K562 (cell line): Measurements from ENCODE around the gene CERS6.
"Not testable (repeated sequence)": the region's sequence is repeated elsewhere in the genome, so short reads cannot be mapped to it uniquely, and the experiment has no call there.

Experiments
- ARHGAP35 ChIP-seq: fragments of 450-650 bp; IDR thresholded peaks from 2 replicates; pipeline ENCODE4 v1.6.1; 2018; ENCODE audit not compliant: partially characterized antibody
- E2F5 ChIP-seq: sonication (generic); formaldehyde crosslinking; IDR thresholded peaks from 2 replicates; pipeline ENCODE4 v1.8.0; 2022; ENCODE audit warnings: mild to moderate bottlenecking, missing genetic modification reagents
- HMG20B ChIP-seq: fragments of 250-450 bp; sonication (Bioruptor Pico); IDR thresholded peaks from 2 replicates; pipeline ENCODE4 v1.5.0; 2021; ENCODE audit warnings: mild to moderate bottlenecking
- KAT7 ChIP-seq: sonication (generic); formaldehyde crosslinking; IDR thresholded peaks from 2 replicates; pipeline ENCODE4 v1.8.0; 2022; ENCODE audit warnings: missing genetic modification reagents, mild to moderate bottlenecking, borderline replicate concordance
- MBD2 ChIP-seq: sonication (generic); IDR thresholded peaks from 2 replicates; pipeline ENCODE4 v1.6.1; 2016; ENCODE audit warnings: low read depth, borderline replicate concordance
- NR2F6 ChIP-seq: fragments of 450-650 bp; formaldehyde crosslinking; IDR thresholded peaks from 2 replicates; pipeline ENCODE4 v1.4.0; 2020; ENCODE audit warnings: mild to moderate bottlenecking
- POLR2A ChIP-seq: fragments of 450-650 bp; conservative IDR thresholded peaks from 2 replicates; pipeline ENCODE4 v1.6.1; 2016
- REST ChIP-seq, 2 experiments: fragments of 450-650 bp; formaldehyde crosslinking in 1 of 2; IDR thresholded peaks; 2 replicates each; pipeline versions ENCODE4 v1.4.0 to v1.6.1; 2014 to 2020; ENCODE audit warnings: mild to moderate bottlenecking in 2 of 2, borderline replicate concordance in 1 of 2, low read depth in 1 of 2
- THRA ChIP-seq: fragments of 450-650 bp; IDR thresholded peaks from 2 replicates; pipeline ENCODE4 v1.6.1; 2017; ENCODE audit warnings: mild to moderate bottlenecking, moderate library complexity
- TF ChIP-seq, protein P1 (sequence below), 2 experiments: IDR thresholded peaks; 2 replicates each; pipeline ENCODE4 v1.6.1; 2012; ENCODE audit warnings: improper control_type of control experiment in 2 of 2, low read depth in 2 of 2, low read length in 2 of 2, borderline replicate concordance in 1 of 2

GRCh38 chr2:168502852-168503251 lies 46.8 kb downstream of the CERS6 start:
- TF ChIP-seq, protein P1, sequence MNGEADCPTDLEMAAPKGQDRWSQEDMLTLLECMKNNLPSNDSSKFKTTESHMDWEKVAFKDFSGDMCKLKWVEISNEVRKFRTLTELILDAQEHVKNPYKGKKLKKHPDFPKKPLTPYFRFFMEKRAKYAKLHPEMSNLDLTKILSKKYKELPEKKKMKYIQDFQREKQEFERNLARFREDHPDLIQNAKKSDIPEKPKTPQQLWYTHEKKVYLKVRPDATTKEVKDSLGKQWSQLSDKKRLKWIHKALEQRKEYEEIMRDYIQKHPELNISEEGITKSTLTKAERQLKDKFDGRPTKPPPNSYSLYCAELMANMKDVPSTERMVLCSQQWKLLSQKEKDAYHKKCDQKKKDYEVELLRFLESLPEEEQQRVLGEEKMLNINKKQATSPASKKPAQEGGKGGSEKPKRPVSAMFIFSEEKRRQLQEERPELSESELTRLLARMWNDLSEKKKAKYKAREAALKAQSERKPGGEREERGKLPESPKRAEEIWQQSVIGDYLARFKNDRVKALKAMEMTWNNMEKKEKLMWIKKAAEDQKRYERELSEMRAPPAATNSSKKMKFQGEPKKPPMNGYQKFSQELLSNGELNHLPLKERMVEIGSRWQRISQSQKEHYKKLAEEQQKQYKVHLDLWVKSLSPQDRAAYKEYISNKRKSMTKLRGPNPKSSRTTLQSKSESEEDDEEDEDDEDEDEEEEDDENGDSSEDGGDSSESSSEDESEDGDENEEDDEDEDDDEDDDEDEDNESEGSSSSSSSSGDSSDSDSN (IDR thresholded peaks at IDR 0.05; ENCODE audit: borderline replicate concordance in 1 of 2, low read depth in 2 of 2, low read length in 2 of 2): not testable (repeated sequence)
- not testable (repeated sequence) for TF ChIP-seq REST (IDR thresholded peaks at IDR 0.05; ENCODE audit: borderline replicate concordance); REST (CRISPR knock-in tag; IDR thresholded peaks at IDR 0.05; ENCODE audit: low read depth); ARHGAP35; POLR2A; THRA; E2F5 (CRISPR knock-in tag); KAT7 (CRISPR knock-in tag); HMG20B (CRISPR knock-in tag); MBD2; NR2F6 (CRISPR knock-in tag)
